Hematopoietic multipotent progenitor cell (in vitro differentiated cells): ENCODE measurements around the gene APCDD1L. TPM values are rescaled to one million over a fixed set of nuclear protein-coding genes. Genes with fewer than 3 reads are reported as not detected.

Source experiments
- DNase-seq, 3 donors: peaks; one replicate each; pipeline ENCODE4 v3.0.0-alpha.2; 2011 to 2015; ENCODE audit warnings: low read depth in 2 of 3, low spot score in 2 of 3
- total RNA-seq: library from RNA; depleted of rRNA; stranded (reverse); fragments of >200 nt; gene quantifications from one replicate; pipeline ENCODE4 v1.2.3, GENCODE V29; 2012

Gene APCDD1L
- total RNA-seq, 1 donor = under 0.01 TPM

GRCh38 chr20:58469616-58470015, 45.6 kb downstream of the APCDD1L start:
- no peak for DNase-seq

- no peak for DNase-seq
Observed at GRCh38 chr20:58467572-58468527, 47.3 kb downstream of the APCDD1L start.

DNA sequence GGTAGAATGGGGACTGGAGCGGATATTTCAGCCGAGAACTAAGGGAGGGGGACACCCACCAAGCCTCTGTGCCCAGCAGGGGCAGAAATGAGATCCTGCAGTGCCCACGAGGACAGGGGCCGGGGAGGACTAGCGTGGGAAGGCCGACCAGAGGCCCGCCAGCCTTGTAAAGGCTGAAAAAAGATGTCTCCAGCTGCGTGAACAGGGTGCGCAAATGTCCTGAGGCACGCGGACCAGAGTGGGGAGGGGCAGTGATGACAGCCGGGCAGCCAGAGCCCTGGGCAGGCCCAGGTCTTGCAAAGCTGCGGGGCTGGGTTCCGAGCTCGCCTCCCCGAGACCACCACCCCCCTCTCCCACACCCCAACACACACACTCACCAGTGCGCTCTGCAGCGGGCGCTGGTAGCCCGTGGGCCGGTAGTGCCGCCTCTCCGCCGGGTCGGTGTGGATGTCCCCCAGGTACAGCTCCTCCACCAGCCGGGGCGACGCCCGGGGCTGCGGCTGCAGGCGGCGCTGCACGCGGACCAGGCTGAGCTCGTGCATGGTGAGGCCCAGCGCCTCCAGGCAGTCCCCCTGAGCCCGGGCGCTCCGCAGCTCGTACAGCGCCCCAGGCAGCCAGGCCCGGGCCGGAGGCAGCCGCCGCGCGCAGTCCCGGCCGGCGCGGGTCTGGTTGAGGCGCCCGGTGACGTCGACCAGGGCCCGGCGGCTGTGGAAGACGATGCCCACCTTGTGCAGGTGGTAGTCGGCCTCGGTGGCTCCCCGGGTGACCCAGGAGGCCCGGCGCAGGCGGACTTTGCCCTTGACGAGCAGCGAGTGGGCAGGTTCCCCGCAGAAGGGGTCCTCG, 48.2 kb downstream of the APCDD1L start:
- DNase-seq = no peak

DNA sequence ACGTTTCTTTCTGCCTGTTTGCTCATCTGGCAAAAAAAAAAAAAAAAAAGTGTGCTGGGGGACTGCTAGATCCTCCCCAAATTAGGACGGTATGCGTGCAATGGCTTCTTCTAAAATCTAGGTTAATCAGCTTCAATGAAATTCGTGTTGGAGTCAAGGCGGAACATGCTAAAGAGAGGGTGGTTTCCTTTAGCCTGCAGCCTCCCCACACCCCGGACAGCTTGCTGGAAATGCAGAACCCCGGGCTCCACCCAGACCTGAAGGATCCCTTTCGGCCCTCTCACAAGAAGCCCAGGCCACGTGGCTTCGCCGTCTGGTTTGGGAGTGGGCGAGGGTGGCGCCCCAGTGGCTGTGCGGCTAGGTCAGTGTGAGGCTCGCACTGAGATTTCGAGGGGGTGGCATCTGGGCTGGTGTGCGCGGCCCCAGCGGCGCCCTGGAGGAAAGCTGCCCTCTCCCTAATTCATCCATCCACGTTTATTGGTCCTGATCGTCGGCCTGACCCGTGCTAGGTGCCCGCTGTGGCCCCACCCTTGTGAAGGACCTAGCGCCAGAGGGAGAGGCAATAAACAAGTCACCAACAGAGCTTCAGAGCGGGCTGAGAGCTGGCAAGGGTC, 49.0 kb downstream of the APCDD1L start:
- DNase-seq = no peak

DNA sequence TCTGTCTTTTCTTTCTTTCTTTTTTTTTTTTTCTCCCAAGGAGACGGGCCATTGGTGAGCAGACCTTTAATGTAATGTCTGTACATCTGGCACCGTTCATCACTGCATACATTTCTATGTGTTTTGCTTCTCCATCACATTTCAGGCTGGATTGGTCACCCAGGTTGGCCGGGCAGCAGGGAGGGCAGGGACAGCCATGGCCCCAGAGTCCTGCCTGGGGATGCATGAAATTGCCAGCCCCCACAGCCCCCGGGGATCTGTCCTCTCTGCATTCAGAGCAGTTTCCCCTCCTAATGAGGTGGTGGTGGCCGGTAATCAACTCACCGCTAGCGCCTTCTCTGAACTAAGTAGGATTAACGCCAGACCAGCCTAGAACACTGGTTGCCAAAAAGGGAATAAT, 50.4 kb downstream of the APCDD1L start:
- no peak for DNase-seq

- no peak for DNase-seq
Observed at GRCh38 chr20:58463256-58463655, 51.9 kb downstream of the APCDD1L start.

- no peak for DNase-seq
Observed at GRCh38 chr20:58461899-58462298, 53.3 kb downstream of the APCDD1L start.

- DNase-seq = no peak
Observed at GRCh38 chr20:58461104-58461503, 54.1 kb downstream of the APCDD1L start.

GRCh38 chr20:58459058-58459750, 56.0 kb downstream of the APCDD1L start:
- no peak for DNase-seq

DNA sequence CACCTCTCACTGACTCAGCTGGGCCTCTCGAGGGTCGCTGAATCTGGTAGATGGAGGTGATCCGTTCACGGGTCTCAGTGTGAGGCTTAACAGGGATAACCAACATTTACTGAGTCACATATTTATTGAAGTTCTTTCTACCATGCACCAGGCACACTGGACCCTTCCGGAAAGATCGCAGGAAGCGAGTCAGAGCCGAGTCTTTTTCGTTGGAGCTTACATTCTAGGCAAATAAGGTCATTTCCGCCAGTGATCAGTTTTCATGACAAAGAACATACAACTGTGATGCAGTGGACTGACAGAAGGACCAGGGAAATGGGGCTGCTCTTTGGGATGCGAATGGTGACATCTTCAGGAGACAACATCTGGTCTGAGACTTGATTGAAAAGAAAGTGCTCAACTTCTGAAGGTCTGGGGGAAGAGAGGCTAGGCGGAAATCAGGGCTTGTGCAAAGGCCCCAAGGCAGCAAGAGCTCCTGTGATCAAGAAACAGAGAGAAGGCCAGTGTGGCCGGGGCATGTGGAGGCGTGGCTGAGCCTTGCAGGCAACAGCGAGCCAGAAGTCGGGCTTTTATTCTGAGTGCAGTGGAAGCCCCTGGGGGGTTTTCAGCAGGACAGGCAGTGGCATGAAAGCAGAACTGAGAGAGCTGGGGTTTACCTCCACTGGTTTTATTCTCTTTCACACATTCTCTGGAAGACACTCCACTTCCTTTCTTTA, 56.7 kb downstream of the APCDD1L start:
- no peak for DNase-seq

DNA sequence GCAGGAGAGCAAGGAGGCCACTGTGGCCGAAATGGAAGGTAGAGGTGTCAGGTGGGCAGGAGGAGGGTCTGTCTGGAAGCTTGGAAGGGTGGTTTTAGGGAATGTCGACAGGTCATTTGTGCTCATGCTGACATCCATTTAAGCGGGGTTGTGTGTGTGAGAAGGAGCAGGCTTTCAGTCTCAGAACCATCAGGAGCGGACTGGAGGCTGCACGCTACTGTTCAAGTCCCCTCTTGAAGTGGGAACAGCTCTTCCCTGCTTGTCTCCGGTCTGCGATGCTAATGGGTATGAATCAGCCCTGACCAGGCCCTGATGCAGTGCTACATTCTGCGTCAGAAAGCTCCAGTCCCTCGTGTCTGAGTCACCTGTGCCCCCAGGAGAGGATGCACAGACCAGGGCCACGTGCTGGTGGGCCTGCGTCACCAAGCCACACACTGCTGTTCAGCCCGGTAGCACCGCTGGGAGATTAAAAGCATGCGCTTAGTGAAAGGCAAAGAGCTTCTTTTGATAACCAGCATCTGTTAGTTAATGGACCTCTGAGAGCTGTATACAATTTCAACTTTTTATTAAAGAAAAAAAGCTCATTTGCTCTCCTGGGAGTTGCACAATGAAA, 58.0 kb downstream of the APCDD1L start:
- DNase-seq = no peak

DNA sequence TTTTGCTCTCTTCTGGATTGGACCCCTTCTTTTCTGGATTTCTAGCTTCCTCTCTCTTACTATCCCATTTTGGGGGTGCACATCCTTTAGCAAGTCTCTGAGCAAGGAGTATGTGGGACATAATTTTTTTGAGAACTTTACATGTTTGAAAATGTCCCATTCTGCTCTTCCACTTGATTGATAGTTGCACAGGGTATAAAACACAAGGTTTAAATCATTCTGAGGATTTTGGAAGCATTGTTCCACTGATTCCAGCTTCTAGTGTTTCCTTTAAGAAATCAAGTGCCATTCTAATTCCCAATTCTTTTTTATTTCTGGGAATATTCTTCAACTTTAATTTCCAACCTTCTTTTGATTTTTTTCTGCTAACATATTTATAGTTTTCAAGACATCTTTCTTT, 60.7 kb downstream of the APCDD1L start:
- no peak for DNase-seq

- no peak for DNase-seq
Observed at GRCh38 chr20:58453391-58453790, 61.8 kb downstream of the APCDD1L start.

DNA sequence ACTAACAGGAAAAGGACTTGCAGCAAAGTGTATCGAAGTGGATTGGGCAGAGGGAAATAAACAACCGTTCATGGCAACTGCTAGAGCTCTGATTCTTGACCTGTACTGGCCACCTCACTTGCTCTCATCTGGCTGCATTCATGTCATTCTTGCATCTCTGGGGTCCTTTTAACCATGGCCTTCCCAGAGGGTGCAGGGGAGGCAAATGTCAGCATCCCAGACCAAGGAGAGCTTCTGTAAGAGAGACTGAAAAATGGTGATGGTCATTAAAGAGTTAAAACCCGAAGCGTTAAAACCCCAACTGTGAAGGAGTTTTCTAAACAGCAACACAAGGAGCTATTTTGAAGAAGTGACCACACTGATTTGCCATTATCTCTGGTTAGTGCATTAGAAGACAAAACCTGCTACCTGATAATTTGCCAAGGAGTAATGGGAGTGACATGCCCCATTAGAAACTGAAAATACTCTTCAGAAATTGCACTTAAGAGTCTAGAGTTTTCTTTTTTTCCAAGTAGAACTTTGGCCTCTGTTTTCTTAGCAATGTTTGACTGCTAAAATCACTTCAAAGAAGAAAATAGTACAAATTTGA, 62.4 kb downstream of the APCDD1L start:
- DNase-seq = no peak

GRCh38 chr20:58450254-58450653, 64.9 kb downstream of the APCDD1L start:
- DNase-seq = no peak

GRCh38 chr20:58449681-58450221, 65.4 kb downstream of the APCDD1L start:
- DNase-seq = no peak

- DNase-seq = no peak
Observed at GRCh38 chr20:58448958-58449357, 66.2 kb downstream of the APCDD1L start.

DNA sequence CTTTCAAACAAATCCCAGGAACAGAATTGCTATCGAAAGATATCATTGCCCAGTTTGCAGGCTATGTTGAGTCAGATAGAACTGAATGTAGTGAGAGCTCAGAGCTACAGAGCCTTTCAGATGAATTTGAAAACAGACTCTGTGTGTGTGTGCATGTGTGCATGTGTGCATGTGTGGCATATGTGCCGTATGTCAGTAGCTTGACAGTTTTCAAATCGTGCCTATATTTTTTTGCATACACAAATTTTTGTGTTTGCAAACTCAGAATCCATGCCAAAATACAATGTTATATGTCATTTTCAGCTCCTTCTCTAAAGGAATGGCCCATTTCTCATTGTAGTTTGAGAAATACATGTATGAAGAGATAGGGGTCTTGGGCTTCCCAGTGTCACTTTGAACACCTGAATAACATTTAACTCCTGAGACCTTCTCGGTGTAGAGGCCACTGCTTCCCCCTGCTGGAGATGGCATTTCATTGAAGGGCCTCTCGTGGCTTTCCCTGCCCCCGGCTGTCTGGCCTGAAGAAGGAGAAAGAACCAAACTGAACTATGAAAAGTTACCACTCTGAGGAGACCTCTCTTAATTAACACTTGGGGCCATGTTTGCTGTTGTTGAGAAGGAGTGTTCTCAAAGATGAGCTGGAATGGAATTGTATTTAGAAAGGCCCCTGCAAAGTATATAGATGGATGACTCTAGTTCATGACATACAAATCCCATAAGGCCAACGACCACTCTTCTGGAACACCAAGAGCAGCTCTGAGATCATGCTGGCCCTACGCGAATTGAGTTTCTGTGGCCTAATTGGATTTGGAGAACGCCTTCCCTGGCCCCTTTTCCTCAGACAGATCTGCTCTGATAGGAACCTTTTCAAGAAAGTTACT, 67.4 kb downstream of the APCDD1L start:
- peak in 2 of 3 donors; percentile 47 to 78 for DNase-seq
